ENCODE results near the gene CEACAM5. TPM values are rescaled to one million over a fixed set of nuclear protein-coding genes. Genes with fewer than 3 reads are reported as not detected.
"Not testable (repeated sequence)": the region's sequence is repeated elsewhere in the genome, so short reads cannot be mapped to it uniquely, and the experiment has no call there.

Gene CEACAM5
- total RNA-seq, 2 donors from 2014 or later = 0.32 to 3.4 TPM

GRCh38 chr19:41767115-41767514, 58.7 kb downstream of the CEACAM5 start:
- Histone ChIP-seq H3K36me3 (no peaks in the 10 kb centered on the region), H3K27ac (no peak overlapping the region), H3K4me3 (no peak overlapping the region), H3K4me1 (replicated peaks) (no peaks in the 10 kb centered on the region), H3K27me3 (replicated peaks; ENCODE audit: insufficient read depth) (peaks cover 2% of the 10 kb centered on the region), H3K9me3 (no peaks in the 10 kb centered on the region)
- intact Hi-C loops (cut with DNase I) = no loop called here
- TF ChIP-seq CTCF (IDR thresholded peaks at IDR 0.05) (no peak), POLR2A (IDR thresholded peaks at IDR 0.05) (no peak), POLR2AphosphoS5 (IDR thresholded peaks at IDR 0.05) (no peak)
- DNase-seq (ENCODE audit: low spot score) = no peak
- 93% methylated on average over 2 of the region's 2 CpGs for WGBS

- H3K4me1 ChIP-seq (replicated peaks); H3K4me3 ChIP-seq; DNase-seq (ENCODE audit: low spot score); H3K9me3 ChIP-seq; H3K36me3 ChIP-seq; H3K27ac ChIP-seq; intact Hi-C loops (cut with DNase I); H3K27me3 ChIP-seq (replicated peaks; ENCODE audit: insufficient read depth): not testable (repeated sequence)
- 77% methylated on average over 5 of the region's 5 CpGs for WGBS
These were observed 59.7 kb downstream of the CEACAM5 start for GRCh38 chr19:41768105-41768504.

GRCh38 chr19:41769608-41770007, 61.2 kb downstream of the CEACAM5 start:
- H3K36me3 ChIP-seq = no peaks in the 10 kb centered on the region
- 95% methylated on average over 4 of the region's 4 CpGs for WGBS
- intact Hi-C loops (cut with DNase I) = no loop called here

GRCh38 chr19:41771410-41771809, 63.0 kb downstream of the CEACAM5 start:
- Histone ChIP-seq H3K4me1 (replicated peaks) (no peaks in the 10 kb centered on the region), H3K27ac (no peak overlapping the region), H3K4me3 (no peak overlapping the region), H3K36me3 (no peaks in the 10 kb centered on the region), H3K9me3 (no peaks in the 10 kb centered on the region), H3K27me3 (replicated peaks; ENCODE audit: insufficient read depth) (no peaks in the 10 kb centered on the region)
- DNase-seq (ENCODE audit: low spot score) = no peak
- intact Hi-C loops (cut with DNase I) = no loop called here
- WGBS = 94% methylated on average over 2 of the region's 2 CpGs
- TF ChIP-seq CTCF (IDR thresholded peaks at IDR 0.05) (no peak), POLR2AphosphoS5 (IDR thresholded peaks at IDR 0.05) (no peak), POLR2A (IDR thresholded peaks at IDR 0.05) (no peak)

More at GRCh38 chr19:41769608-41770007, 61.2 kb downstream of the CEACAM5 start:
- H3K4me3 ChIP-seq = no peak overlapping the region
- DNase-seq (ENCODE audit: low spot score) = no peak
- no peak overlapping the region for H3K27ac ChIP-seq
- peaks cover 2% of the 10 kb centered on the region for H3K27me3 ChIP-seq (replicated peaks; ENCODE audit: insufficient read depth)
- H3K9me3 ChIP-seq = no peaks in the 10 kb centered on the region
- H3K4me1 ChIP-seq (replicated peaks) = no peaks in the 10 kb centered on the region
- no peak for TF ChIP-seq POLR2A (IDR thresholded peaks at IDR 0.05)
- TF ChIP-seq CTCF (IDR thresholded peaks at IDR 0.05) = no peak
- TF ChIP-seq POLR2AphosphoS5 (IDR thresholded peaks at IDR 0.05) = no peak

GRCh38 chr19:41774515-41774980, 66.1 kb downstream of the CEACAM5 start:
- no peaks in the 10 kb centered on the region for H3K27me3 ChIP-seq (replicated peaks; ENCODE audit: insufficient read depth)
- no peaks in the 10 kb centered on the region for H3K4me1 ChIP-seq (replicated peaks)
- intact Hi-C loops (cut with DNase I) = no loop called here
- no peak overlapping the region for H3K4me3 ChIP-seq
- no peaks in the 10 kb centered on the region for H3K36me3 ChIP-seq
- DNase-seq (ENCODE audit: low spot score) = peak; percentile 55
- WGBS = 44% methylated on average over 6 of the region's 6 CpGs
- TF ChIP-seq POLR2AphosphoS5 (IDR thresholded peaks at IDR 0.05) (peak; percentile 45), POLR2A (IDR thresholded peaks at IDR 0.05) (no peak)
- peak overlapping the region in 1 of 2 donors; percentile 41 for H3K27ac ChIP-seq
- H3K9me3 ChIP-seq = no peaks in the 10 kb centered on the region

GRCh38 chr19:41776700-41777099, 68.3 kb downstream of the CEACAM5 start:
- Histone ChIP-seq H3K9me3 (no peaks in the 10 kb centered on the region), H3K36me3 (no peaks in the 10 kb centered on the region), H3K27ac (peak overlapping the region; percentile 43 to 61), H3K4me1 (replicated peaks) (no peaks in the 10 kb centered on the region), H3K27me3 (replicated peaks; ENCODE audit: insufficient read depth) (no peaks in the 10 kb centered on the region), H3K4me3 (no peak overlapping the region)
- intact Hi-C loops (cut with DNase I) = no loop called here
- WGBS = 36% methylated on average over 2 of the region's 2 CpGs
- DNase-seq (ENCODE audit: low spot score) = peak; percentile 81
- no peak for TF ChIP-seq CTCF (IDR thresholded peaks at IDR 0.05)
- TF ChIP-seq POLR2AphosphoS5 (IDR thresholded peaks at IDR 0.05) = peak; percentile 95
- no peak for TF ChIP-seq POLR2A (IDR thresholded peaks at IDR 0.05)
